GM12878 (cell line): ENCODE results near the gene MIAT.

ENCODE experiments used
- BCL3 ChIP-seq: IDR thresholded peaks from 2 replicates; pipeline ENCODE4 v1.6.1; 2011; ENCODE audit warnings: borderline replicate concordance, low read depth, mild to moderate bottlenecking, moderate library complexity, low read length; ENCODE audit not compliant: insufficient read depth, poor library complexity, severe bottlenecking
- CTCF ChIP-seq, 3 experiments: IDR thresholded peaks in 2 of 3; conservative IDR thresholded peaks in 1 of 3; 2 replicates each; pipeline ENCODE4 v1.5.1; 2011; ENCODE audit warnings: low read depth in 3 of 3, low read length in 3 of 3, mild to moderate bottlenecking in 3 of 3, control low read depth in 2 of 3, moderate library complexity in 2 of 3, inconsistent platforms in 1 of 3, mixed read lengths in 1 of 3; ENCODE audit not compliant: control insufficient read depth in 2 of 3, insufficient read depth in 1 of 3; ENCODE audit errors: extremely low read depth in 1 of 3
- ESRRA ChIP-seq: IDR thresholded peaks from 2 replicates; pipeline ENCODE4 v1.6.1; 2012; ENCODE audit warnings: mild to moderate bottlenecking, low read length, improper control_type of control experiment
- EZH2 ChIP-seq: IDR thresholded peaks from 2 replicates; pipeline ENCODE4 v1.6.1; 2012; ENCODE audit warnings: low read depth, mild to moderate bottlenecking, control low read depth, inconsistent platforms, low read length, borderline replicate concordance; ENCODE audit not compliant: control insufficient read depth
- FOXM1 ChIP-seq: IDR thresholded peaks from 2 replicates; pipeline ENCODE4 v1.6.1; 2012; ENCODE audit warnings: low read depth, mild to moderate bottlenecking, inconsistent platforms, low read length, moderate library complexity
- NFYA ChIP-seq: IDR thresholded peaks from 2 replicates; pipeline ENCODE4 v1.6.1; 2011; ENCODE audit warnings: low read depth, mild to moderate bottlenecking, low read length, improper control_type of control experiment, borderline replicate concordance
- REST ChIP-seq: IDR thresholded peaks from 2 replicates; pipeline ENCODE4 v1.6.1; 2012; ENCODE audit warnings: mild to moderate bottlenecking, low read depth, low read length
- SP1 ChIP-seq: IDR thresholded peaks from one replicate; pipeline ENCODE4 v1.6.1; 2011; ENCODE audit warnings: low read depth, low read length
- SREBF1 ChIP-seq: IDR thresholded peaks from 2 replicates; pipeline ENCODE4 v1.6.1; 2012; ENCODE audit warnings: mild to moderate bottlenecking, low read length
- TAF1 ChIP-seq: IDR thresholded peaks from 2 replicates; pipeline ENCODE4 v1.6.1; 2011; ENCODE audit warnings: mild to moderate bottlenecking, low read depth, low read length, borderline replicate concordance
- USF2 ChIP-seq: IDR thresholded peaks from 2 replicates; pipeline ENCODE4 v1.6.1; 2011; ENCODE audit warnings: low read depth, low read length, improper control_type of control experiment, borderline replicate concordance
- ZNF24 ChIP-seq: fragments of 450-650 bp; IDR thresholded peaks from 2 replicates; pipeline ENCODE4 v1.6.1; 2017; ENCODE audit warnings: antibody characterized with exemption, mild to moderate bottlenecking

GRCh38 chr22:26689513-26690301 is 32.3 kb downstream of the MIAT start:
- TF ChIP-seq CTCF (IDR thresholded peaks at IDR 0.05 in 2 of 3, conservative IDR thresholded peaks at IDR 0.05 in 1 of 3; ENCODE audit: control insufficient read depth in 2 of 3, extremely low read depth in 1 of 3, insufficient read depth in 1 of 3, low read depth in 3 of 3, low read length in 3 of 3) (no peak), TAF1 (no peak), REST (no peak), SREBF1 (no peak), ZNF24 (no peak), NFYA (no peak), ESRRA (no peak), EZH2 (no peak), FOXM1 (no peak), USF2 (no peak), BCL3 (no peak), SP1 (no peak)
